Measurements from ENCODE around the gene PPP1CC. TPM values are rescaled to one million over a fixed set of nuclear protein-coding genes. Genes with fewer than 3 reads are reported as not detected.
"Not testable (repeated sequence)": the region's sequence is repeated elsewhere in the genome, so short reads cannot be mapped to it uniquely, and the experiment has no call there.

The PPP1CC gene
- total and polyA plus RNA-seq, 2 of the 4 experiments (the other 2 are of a cell fraction), result 71.0 to 126 TPM

DNA sequence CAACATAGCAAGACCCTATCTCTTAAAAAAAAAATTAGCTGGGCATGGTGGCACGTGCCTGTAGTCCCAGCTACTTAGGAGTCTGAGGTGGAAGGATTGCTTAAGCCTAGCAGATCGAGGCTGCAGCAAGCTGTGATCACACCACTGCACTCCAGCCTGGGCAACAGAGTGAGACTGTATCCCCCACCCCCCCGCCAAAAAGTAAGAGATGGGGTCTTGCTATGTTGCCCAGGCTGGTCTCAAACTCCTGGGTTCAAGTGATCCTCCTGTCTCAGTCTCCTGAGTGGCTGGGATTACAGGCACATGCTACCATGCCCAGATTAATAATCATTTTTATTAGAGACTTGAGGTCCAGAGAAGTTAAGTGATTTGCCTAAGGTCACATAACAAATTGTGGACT, 22.9 kb upstream of the PPP1CC start:
- POLR2A ChIA-PET (ENCODE audit: unreplicated experiment); H3K23ac ChIP-seq (ENCODE audit: low read depth, low read length); H2AK5ac ChIP-seq (ENCODE audit: low read depth, low read length); H4K91ac ChIP-seq (ENCODE audit: insufficient read depth, low read depth, low read length); H3K9me3 ChIP-seq (ENCODE audit: control insufficient read depth, insufficient read depth, low read length); H3K4me2 ChIP-seq (ENCODE audit: low read depth, low read length); H4K8ac ChIP-seq (ENCODE audit: low read depth in 2 of 2, low read length in 2 of 2); H3K56ac ChIP-seq (ENCODE audit: extremely low read depth, insufficient read depth, low read length); H2BK5ac ChIP-seq (ENCODE audit: low read depth, low read length, poor library complexity, severe bottlenecking); intact Hi-C loops (cut with micrococcal nuclease); H3K18ac ChIP-seq (ENCODE audit: low read depth, low read length); H2AK9ac ChIP-seq (replicated peaks; ENCODE audit: low read depth, low read length, poor library complexity); DNase-seq; H3K9me1 ChIP-seq (ENCODE audit: insufficient read depth, low read length); ATAC-seq (ENCODE audit: low read depth); H4K5ac ChIP-seq (ENCODE audit: low read depth, low read length); H2BK15ac ChIP-seq (ENCODE audit: low read depth, low read length); BruUV-seq (replicated peaks); H3K36me3 ChIP-seq (ENCODE audit: control insufficient read depth, insufficient read depth, low read length); H3K79me1 ChIP-seq (ENCODE audit: low read depth in 1 of 2, low read length in 2 of 2); H2BK20ac ChIP-seq (ENCODE audit: low read depth, low read length); H4K20me1 ChIP-seq (ENCODE audit: insufficient read depth, low read length); dilution Hi-C loops (cut with HindIII; ENCODE audit: low sequenced_read_pairs, unreplicated experiment); H3K4me3 ChIP-seq (ENCODE audit: insufficient read depth, low read depth, low read length); H2AFZ ChIP-seq (replicated peaks; ENCODE audit: low read length, poor library complexity); in situ Hi-C loops (cut with MboI; ENCODE audit: low sequenced_read_pairs); H3K4ac ChIP-seq (ENCODE audit: low read depth, low read length); H3K27me3 ChIP-seq (ENCODE audit: control insufficient read depth, insufficient read depth, low read length); H3K14ac ChIP-seq (replicated peaks; ENCODE audit: low read depth, low read length); H3K9ac ChIP-seq (ENCODE audit: low read depth, low read length); H2BK120ac ChIP-seq (ENCODE audit: low read depth, low read length); CTCF ChIA-PET; H3K4me1 ChIP-seq (ENCODE audit: control insufficient read depth, insufficient read depth, low read length); H3K27ac ChIP-seq (ENCODE audit: insufficient read depth, low read length): not testable (repeated sequence)
- WGBS, 2 experiments (ENCODE audit: extremely low coverage in 2 of 2, insufficient read length in 1 of 2), result no CpG with 5 or more reads among the region's 3 CpGs
